ENCODE data around the gene ST8SIA5. TPM values are rescaled to one million over a fixed set of nuclear protein-coding genes. Genes with fewer than 3 reads are reported as not detected.

Gene ST8SIA5
- total and polyA plus RNA-seq, 2 of the 13 experiments (the other 11 are each of a cell fraction or from before 2014, with no cell fraction given) = 0.07 to 0.20 TPM

- TF ChIP-seq, protein P1, sequence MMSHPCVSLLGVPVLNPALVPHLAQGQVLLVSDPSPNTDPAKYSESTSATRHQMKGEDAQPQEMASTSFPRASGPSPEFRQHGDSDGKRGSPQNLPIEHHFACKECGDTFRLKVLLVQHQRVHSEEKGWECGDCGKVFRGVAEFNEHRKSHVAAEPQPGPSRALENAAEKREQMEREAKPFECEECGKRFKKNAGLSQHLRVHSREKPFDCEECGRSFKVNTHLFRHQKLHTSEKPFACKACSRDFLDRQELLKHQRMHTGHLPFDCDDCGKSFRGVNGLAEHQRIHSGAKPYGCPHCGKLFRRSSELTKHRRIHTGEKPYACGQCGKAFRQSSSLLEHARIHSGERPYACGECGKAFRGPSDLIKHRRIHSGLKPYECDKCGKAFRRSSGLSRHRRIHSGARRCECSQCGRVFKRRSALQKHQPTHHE (CRISPR knock-in tag; IDR thresholded peaks at IDR 0.05; ENCODE audit: borderline replicate concordance) = no peak
- TF ChIP-seq KLF6 (CRISPR knock-in tag; IDR thresholded peaks at IDR 0.05) (no peak), CAMTA2 (CRISPR knock-in tag; IDR thresholded peaks at IDR 0.05; ENCODE audit: borderline replicate concordance) (no peak), NCOA5 (CRISPR knock-in tag; IDR thresholded peaks at IDR 0.05) (no peak), CBFB (CRISPR knock-in tag; IDR thresholded peaks at IDR 0.05) (no peak), TP53 (CRISPR knock-in tag; conservative IDR thresholded peaks at IDR 0.05) (no peak), MYC (CRISPR knock-in tag; IDR thresholded peaks at IDR 0.05; ENCODE audit: borderline replicate concordance) (no peak)
Measured at GRCh38 chr18:46748466-46748865, 8.4 kb downstream of the ST8SIA5 start (continued).

- H4K20me1 ChIP-seq (ENCODE audit: insufficient read depth, low read length) = no peaks in the 10 kb centered on the region
- peaks cover 0 to 3% of the 10 kb centered on the region in 2 experiments; a peak in 1 of 5 replicates for H3K27me3 ChIP-seq (ENCODE audit: control insufficient read depth in 1 of 2, insufficient read depth in 2 of 2, low read length in 2 of 2)
- WGBS (ENCODE audit: low lambda C conversion rate) = 29% methylated on average over 2 of the region's 2 CpGs
- BruUV-seq (replicated peaks) = no TSS peak
- in situ Hi-C loops (cut with HindIII; ENCODE audit: extremely low pct_ligation_motif_present, low pct_unique_long_range_greater_than_20kb) = no loop called here
- H3K9ac ChIP-seq (ENCODE audit: insufficient read depth, low read depth, low read length) = no peak overlapping the region
- TF ChIP-seq MAFF (IDR thresholded peaks at IDR 0.05; ENCODE audit: low read depth, low read length) = 0 out of 2 replicates have a peak, but pooled peaks have one; percentile 19
- TF ChIP-seq, protein P2, sequence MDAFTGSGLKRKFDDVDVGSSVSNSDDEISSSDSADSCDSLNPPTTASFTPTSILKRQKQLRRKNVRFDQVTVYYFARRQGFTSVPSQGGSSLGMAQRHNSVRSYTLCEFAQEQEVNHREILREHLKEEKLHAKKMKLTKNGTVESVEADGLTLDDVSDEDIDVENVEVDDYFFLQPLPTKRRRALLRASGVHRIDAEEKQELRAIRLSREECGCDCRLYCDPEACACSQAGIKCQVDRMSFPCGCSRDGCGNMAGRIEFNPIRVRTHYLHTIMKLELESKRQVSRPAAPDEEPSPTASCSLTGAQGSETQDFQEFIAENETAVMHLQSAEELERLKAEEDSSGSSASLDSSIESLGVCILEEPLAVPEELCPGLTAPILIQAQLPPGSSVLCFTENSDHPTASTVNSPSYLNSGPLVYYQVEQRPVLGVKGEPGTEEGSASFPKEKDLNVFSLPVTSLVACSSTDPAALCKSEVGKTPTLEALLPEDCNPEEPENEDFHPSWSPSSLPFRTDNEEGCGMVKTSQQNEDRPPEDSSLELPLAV (CRISPR knock-in tag; conservative IDR thresholded peaks at IDR 0.05; ENCODE audit: low read depth) = no peak
- TF ChIP-seq MAFK (conservative IDR thresholded peaks at IDR 0.05 in 1 of 2, IDR thresholded peaks at IDR 0.05 in 1 of 2; ENCODE audit: low read length in 2 of 2) = peak in 1 of 2 experiments; percentile 44; a peak in 1 of 4 replicates
- no peak overlapping the region for H3K4me3 ChIP-seq (replicated peaks in 1 of 3; ENCODE audit: insufficient read depth in 1 of 3, low read depth in 2 of 3, low read length in 3 of 3)
- ATAC-seq = no peak
- no peaks in the 10 kb centered on the region for H3K36me3 ChIP-seq (replicated peaks in 1 of 2; ENCODE audit: control insufficient read depth in 1 of 2, insufficient read depth in 2 of 2, low read length in 2 of 2)
- H3K79me2 ChIP-seq (ENCODE audit: insufficient read depth, low read length) = no peaks in the 10 kb centered on the region
- no peak for DNase-seq (ENCODE audit: low spot score)
- no peaks in the 10 kb centered on the region for H3K9me3 ChIP-seq (ENCODE audit: low read length)
- POLR2A ChIA-PET = no interaction called here
- CTCF ChIA-PET (ENCODE audit: low intra/inter-chr PET ratio, low total read pairs) = no interaction called here
- H3K27ac ChIP-seq (ENCODE audit: extremely low read length, insufficient read depth, low read length) = no peak overlapping the region
- H3K4me1 ChIP-seq (ENCODE audit: insufficient read depth, low read length) = no peaks in the 10 kb centered on the region
- no peak overlapping the region for H3K4me2 ChIP-seq (ENCODE audit: low read depth, low read length)
- intact Hi-C loops (cut with micrococcal nuclease; ENCODE audit: unreplicated experiment) = no loop called here
- no peak for FAIRE-seq
- H2AFZ ChIP-seq (ENCODE audit: low read length) = no peak overlapping the region
Measured at GRCh38 chr18:46740046-46740445, 16.8 kb downstream of the ST8SIA5 start.
